ELF-1 (cell line): ENCODE data around the gene POLR3A.

Experiments
- DNase-seq: peaks from one replicate; pipeline ENCODE4 v3.0.0-alpha.2; 2016; ENCODE audit warnings: low read depth, low spot score

The POLR3A gene

DNA sequence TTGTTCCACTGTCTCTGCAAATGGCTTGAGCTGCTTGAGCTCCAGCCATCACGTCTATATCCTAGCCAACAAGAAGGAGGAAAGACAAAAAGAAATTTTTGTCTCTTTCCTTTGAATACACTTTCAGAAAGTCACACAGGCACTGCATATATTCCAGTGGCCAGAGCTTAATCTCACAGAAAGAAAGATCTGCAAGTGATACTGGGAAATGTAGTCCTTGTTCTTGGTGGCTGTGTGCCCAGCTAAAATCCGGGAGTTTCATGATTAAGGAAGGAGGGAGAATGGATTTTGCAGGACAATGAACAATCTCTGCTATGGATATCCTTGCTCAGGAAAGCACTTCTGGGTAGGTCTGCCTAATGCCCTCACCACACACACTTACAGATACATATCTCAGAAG, 83.2 kb downstream of the POLR3A start:
- no peak for DNase-seq

DNA sequence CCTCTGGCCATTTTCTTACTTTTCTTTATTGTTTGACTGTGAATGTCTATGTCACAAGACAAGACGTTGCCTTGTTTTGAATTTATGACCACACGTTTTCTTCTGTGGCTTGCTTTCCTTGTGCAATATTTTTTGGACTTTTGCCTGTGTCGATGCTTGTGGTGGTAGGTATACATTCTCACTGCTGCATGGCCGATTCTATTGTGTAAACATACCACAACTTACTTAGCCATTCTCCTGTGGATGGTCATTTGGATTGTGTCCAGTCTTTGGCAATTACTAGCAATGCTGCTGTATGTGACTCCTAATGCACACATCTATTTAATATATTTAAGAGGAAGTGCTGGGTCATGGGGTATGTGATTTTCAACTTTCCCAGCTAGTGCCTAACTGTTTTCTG, 84.8 kb downstream of the POLR3A start:
- no peak for DNase-seq

DNA sequence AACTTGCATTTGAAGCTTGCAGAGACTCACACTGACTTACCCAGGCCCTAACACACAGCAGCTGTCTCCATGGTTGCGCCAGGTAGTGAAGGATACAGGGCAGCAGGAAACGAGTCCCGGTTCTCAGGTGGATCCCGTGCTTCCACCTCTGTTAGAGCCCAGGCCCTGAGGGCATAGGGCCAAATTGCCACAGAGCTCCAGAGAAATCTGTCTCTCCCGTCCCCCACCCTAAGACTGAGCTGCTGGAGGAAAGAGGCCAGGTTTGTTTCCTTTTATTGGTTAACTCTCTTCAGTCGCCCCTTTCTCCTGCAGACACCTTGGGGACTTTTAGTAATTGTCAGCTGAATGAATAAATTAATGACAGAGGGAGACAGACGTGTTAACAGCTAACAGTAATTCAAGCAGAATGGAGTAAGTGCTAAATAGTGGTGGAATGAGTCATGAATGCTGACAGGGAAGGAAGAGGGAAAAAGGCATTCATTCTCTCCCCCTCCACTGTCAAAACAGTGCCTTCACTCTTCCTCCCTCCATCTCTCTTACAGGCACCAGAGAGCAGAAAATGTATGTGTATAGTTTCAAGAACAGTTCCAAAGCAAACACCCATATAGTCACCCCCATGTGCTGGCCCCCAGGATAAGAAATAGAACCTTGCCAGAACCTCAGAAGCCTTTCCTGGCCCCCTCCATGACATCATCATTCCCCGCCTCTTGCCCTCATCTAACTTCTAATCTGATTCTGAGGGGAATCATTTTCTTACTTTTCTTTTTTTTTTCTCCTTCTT, 86.0 kb downstream of the POLR3A start:
- DNase-seq = peak; percentile 91

DNA sequence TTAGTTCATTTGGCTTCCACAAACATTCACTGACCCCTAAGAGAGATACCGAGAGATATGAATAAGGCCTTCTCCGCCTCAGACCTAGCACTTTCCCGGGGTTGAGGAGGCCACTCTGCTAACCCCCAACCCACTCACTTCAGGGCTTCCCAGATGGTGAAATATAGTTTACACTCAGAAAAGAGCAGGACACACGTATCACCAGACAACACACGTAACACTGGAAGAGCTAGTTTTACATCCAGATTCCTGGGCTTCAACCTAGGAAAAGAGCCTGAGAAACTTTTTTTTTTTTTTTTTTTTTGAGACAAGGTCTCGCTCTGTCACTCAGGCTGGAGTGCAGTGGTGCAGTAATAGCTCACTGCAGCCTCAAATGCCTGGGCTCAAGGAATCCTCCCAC, 87.5 kb downstream of the POLR3A start:
- DNase-seq = no peak

DNA sequence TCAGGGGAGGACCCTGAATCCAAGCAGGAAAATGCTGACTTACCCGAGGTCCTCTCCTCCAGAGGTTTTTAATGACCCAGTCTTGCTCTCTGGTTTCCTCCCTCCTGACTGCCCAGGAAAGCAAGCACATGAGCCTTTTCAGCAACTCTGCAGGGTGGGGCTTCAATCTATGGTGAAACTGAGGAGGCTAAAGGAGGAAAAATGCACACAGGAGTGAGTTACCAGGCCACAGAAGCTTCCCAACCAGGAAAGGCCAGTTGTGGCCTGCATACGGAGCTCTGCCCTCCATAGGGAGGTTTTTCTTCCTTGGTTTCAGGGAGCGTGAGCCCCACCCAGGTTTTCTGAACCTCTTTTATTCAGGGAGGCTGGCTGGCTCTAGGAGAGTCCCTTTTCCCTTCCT, 88.7 kb downstream of the POLR3A start:
- no peak for DNase-seq

GRCh38 chr10:77940225-77940624, 89.1 kb downstream of the POLR3A start:
- DNase-seq = no peak

GRCh38 chr10:77939561-77940001, 89.7 kb downstream of the POLR3A start:
- DNase-seq = no peak

DNA sequence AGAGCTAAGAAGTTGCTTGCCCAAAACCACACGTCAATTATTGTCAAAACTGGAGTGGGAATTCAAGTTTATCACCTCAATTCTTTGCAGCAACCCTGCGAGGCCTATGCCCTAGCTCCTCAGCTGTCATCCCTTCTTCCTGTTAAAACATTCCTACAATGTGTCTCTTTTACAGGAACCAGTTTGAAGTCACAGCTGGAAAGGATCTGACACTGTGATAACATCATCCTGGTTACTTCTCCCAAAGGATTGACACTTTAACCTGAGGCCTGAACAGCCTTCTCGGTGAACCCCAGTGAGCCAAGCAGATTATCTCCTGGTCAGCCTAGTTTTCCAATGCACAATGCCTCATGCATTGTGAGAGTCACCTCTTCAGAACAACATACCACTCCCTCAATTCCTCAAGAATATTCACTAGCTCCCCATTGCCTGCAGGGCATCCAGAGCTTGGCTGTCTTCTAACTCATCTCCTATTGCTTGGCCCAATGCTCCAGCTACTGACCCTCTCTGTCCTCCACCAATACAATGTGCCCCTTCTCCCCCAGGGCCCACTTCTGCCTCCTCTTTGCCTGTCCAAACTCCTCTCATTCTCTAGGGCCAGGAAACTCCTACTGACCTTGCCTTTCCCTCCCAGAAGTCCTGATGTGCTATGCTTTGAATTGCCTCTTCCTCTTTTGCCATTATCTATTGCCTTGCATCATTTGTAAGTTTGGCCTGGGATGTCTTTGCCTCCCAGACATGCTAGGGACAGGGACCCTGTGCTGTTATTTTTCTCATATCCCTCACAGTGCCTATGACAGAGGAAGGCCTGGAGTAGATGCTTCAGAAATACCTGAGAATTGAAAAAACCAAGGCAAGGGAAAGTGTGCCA, 92.4 kb downstream of the POLR3A start:
- DNase-seq = peak; percentile 47

DNA sequence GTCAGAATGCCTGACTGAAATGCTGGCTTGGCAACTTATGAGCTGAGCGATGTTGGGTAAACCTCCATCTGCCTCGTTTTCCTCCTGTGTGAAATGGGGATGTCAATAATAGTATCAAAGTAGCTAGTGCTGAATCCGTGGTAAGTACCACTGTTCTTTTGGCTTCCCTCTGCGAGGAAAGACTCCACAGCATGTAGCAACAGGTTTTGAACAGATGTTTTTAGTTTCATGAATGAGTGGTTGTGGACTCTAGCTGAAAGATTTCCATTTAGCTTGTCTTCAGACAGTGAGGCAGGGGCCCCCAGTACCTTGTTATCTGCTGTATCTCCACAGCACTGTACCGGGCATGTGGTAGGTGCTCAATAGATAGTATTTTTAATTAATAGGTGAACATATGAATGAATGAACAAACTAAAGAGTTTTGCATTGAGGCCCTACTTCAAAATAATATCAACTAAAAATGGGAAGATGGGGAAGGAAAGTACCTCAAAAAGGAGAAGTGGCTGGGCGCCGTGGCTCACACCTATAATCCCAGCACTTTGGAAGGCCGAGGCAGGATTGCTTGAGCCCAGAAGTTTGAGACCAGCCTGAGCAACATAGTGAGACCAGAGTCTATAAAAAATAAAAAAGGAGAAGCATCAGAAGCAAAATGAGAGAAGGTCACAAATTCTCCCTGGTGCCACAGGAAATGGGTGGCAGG, 97.1 kb downstream of the POLR3A start:
- no peak for DNase-seq

GRCh38 chr10:77927402-77928246, 101.7 kb downstream of the POLR3A start:
- peak; percentile 42 for DNase-seq

GRCh38 chr10:77926566-77927401, 102.5 kb downstream of the POLR3A start, which contains the start of gene DLG5:
Gene DLG5 (minus strand): TSS chr10:77926755. CDS start chr10:77926520, 235 bp downstream.
- peak; percentile 33 for DNase-seq

DNA sequence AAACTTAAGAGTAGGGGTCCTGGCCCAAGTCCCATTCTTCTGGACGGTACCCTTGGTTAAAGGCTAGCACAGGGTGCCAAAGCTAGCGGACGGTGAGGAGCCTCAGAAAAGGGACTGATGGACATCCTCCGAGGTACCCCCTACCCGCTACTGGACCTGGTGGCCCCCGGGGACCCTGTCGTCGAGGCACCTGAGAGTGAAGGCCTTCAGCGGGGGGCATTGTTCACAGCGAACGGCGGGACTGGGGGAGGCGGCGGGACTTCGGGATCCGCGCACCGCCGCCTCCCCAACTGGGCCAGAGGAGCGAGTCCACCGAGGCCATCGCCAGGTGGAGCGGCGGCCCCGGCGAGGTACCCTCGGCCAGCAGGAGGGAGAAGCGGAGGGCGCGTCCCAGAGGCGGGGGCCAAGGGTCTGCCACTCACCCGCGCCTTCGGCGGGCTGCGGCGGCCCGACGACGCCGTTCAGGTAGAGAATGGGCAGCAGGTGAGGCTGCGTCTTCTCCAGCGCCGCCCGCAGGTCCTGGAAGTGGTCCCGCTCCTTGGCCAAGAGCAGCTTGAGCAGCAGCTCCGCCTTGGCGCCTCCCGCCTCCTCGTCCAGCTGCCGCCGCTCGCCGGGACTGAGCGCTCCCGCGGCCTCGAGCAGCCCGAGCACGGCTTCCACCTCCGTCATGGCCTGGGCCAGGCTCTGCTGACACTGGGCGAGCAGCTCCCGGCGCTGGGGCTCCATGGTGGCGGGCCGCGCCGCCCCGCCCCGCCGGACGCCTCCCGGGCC, 103.3 kb downstream of the POLR3A start:
- DNase-seq = peak; percentile 63

DNA sequence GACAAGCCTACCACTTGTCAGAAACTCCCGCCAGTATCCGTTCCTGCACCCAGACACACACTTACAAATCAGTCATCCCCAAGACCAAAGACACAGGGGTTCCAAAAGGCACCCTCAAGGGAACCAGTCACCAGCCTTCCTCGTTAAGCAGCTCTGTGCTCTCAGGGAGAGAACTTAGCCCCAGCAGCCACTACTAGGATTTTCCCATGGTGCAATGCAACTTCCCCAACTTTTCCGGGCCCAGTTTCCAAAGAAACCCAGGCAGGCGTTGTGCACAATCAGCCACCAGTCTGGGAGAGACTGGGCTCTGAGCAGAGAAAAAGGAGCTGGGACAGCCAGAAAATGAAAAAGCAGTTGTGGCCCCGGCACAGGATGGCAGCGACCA, 103.9 kb downstream of the POLR3A start:
- DNase-seq = peak; percentile 34

DNA sequence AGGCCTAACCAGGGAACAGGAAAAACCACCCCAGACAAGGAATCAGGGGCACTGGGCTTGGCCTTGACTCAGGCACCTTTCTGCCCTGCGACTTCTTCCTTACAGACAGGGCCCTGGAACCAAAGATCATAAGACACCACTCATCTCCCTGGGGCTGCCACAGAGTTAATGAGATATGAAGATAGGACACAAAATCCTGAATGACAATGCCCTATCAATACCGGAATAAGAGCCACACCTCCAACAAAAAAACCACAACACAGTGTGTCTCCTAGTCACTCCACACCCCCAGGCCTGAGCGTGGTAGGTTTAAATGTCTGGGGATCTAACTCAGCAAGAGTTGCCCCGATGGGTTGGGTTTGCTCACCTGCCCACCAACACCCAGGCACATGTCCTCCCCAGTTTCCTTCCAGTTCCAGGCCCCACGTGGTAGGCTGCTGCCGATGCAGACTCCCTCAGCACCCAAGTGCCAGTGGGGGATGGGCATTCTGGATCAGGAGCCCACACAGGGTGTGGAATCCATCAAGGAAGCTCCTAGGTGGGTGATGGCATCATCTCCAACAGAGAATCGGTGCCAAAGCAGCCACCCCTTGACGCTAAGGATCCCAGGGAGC, 106.6 kb downstream of the POLR3A start:
- DNase-seq = no peak

DNA sequence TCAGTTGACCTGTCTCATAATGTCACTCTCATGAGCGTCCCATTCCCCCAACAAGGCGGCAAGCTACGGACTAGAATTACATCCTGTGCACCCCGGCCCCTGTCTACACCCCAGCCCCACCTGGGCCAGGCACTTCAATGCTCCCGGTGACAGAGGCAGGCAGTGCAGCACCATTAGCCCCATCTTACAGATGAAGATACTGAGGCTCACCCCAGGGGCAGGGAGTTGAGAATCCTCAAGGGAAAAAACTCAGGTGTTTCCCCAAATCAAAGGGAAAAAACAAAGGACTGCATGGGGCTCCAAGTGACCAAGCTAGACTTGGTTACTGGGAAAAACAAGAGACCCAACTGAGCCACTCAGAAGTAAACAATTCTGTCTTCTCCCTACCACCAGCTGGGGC, 107.3 kb downstream of the POLR3A start:
- no peak for DNase-seq

DNA sequence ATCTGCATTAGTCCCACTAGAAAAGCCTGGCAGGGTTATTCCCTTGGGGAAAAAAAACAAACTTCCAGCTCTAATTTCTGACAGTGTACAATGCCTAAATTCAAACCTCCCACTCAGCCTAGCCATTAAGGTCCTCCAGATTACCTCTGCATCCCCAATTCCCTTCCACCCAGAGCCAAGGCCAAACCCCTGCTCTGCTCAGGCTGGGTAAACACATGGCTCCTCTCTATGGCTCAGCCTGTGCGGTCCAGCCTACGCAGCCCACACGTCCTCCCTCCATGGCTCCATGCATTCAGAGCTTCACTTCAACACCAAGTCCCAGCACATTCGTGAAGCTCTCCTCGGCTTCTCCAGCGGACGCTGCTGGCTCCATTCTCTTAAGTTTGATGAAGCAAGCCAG, 107.9 kb downstream of the POLR3A start:
- DNase-seq = no peak

- DNase-seq = no peak
These were observed 108.8 kb downstream of the POLR3A start for GRCh38 chr10:77920495-77920894.

- DNase-seq = no peak
These were observed 109.6 kb downstream of the POLR3A start for GRCh38 chr10:77919713-77920108.
